ENCODE results near the gene EHBP1.

Gene EHBP1

GRCh38 chr2:62824388-62824787 lies 118.9 kb downstream of the EHBP1 start:
- no peak overlapping the region for H3K27ac Mint-ChIP-seq
- H3K4me1 Mint-ChIP-seq: no peaks in the 10 kb centered on the region
- H3K9me3 Mint-ChIP-seq: no peaks in the 10 kb centered on the region
- no peaks in the 10 kb centered on the region for H3K27me3 Mint-ChIP-seq (ENCODE audit: low read depth, poor library complexity)
- peaks cover 30% of the 10 kb centered on the region for H3K36me3 Mint-ChIP-seq (ENCODE audit: low read depth)
- no peak for TF ChIP-seq CTCF (IDR thresholded peaks at IDR 0.05)
- no peak for DNase-seq
- H3K4me3 Mint-ChIP-seq: no peak overlapping the region

DNA sequence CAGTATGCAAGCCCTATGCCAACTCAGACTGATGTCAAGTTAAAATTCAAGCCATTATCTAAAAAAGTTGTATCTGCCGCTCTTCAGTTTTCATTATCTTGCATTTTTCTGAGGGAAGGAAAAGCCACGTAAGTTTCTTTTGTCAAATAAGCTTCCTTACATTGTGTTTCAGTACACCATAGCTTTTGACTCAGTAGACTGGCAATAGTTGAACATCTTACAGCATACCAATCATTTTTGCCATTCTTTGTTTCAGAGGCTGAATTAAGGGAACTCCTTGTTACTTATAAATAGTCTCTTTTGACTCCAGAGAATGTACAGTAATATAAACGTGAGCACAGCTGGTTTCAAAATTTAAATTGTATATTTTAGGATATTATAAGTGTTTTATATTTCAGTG lies 120.6 kb downstream of the EHBP1 start:
- Mint-ChIP-seq H3K36me3 (ENCODE audit: low read depth) (peaks cover 40% of the 10 kb centered on the region), H3K27ac (no peak overlapping the region), H3K9me3 (peaks cover 7% of the 10 kb centered on the region), H3K27me3 (ENCODE audit: low read depth, poor library complexity) (no peaks in the 10 kb centered on the region), H3K4me3 (no peak overlapping the region), H3K4me1 (no peaks in the 10 kb centered on the region)
- no peak for TF ChIP-seq CTCF (IDR thresholded peaks at IDR 0.05)
- DNase-seq: no peak

- Mint-ChIP-seq H3K27me3 (ENCODE audit: low read depth, poor library complexity) (no peaks in the 10 kb centered on the region), H3K4me1 (no peaks in the 10 kb centered on the region)
These were observed 121.6 kb downstream of the EHBP1 start for GRCh38 chr2:62826953-62827675.

GRCh38 chr2:62831729-62832128 lies 126.2 kb downstream of the EHBP1 start:
- Mint-ChIP-seq H3K4me1 (no peaks in the 10 kb centered on the region), H3K27me3 (ENCODE audit: low read depth, poor library complexity) (no peaks in the 10 kb centered on the region), H3K36me3 (ENCODE audit: low read depth) (peaks cover 79% of the 10 kb centered on the region), H3K9me3 (peaks cover 47% of the 10 kb centered on the region), H3K4me3 (no peak overlapping the region), H3K27ac (no peak overlapping the region)
- DNase-seq: no peak
- no peak for TF ChIP-seq CTCF (IDR thresholded peaks at IDR 0.05)

More at GRCh38 chr2:62826953-62827675, 121.6 kb downstream of the EHBP1 start:
- no peak overlapping the region for H3K27ac Mint-ChIP-seq
- no peak for DNase-seq
- peaks cover 16% of the 10 kb centered on the region for H3K9me3 Mint-ChIP-seq
- TF ChIP-seq CTCF (IDR thresholded peaks at IDR 0.05): no peak
- H3K4me3 Mint-ChIP-seq: no peak overlapping the region
- peaks cover 50% of the 10 kb centered on the region for H3K36me3 Mint-ChIP-seq (ENCODE audit: low read depth)

DNA sequence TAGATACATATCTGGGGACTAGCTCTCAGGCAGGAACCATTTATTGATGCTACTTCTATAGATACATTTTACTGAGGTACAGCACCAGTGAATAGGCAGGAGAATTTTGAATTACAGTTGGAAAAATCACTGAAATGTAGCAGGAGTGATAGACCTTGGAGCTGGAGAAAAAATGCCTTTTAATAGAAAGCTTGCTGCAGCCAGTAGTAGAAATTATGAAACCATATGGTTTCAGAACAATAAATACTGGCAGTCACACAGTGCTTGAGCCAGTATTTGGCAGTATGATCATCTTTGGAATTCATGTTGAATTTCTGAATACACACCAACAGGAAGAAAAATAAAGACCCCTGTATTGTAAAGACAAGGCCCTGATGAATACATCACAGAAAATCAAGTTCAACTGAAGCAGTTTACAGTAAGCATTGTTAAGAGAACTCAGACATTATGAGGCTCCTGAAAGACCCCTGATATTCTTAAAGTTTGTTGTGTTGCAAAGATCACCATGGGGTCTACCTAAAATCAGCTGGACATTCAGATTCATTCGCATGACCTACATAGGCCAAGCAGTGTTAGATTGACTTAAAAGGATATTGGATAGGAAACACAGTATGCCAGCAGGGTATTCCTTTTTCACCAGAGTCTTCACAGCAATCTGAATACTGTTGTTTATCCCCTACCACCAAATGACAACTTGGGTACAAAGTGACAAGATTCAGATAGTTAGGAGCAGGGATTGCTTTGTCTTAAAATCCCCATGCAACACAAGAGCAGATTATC lies 139.0 kb downstream of the EHBP1 start:
- Mint-ChIP-seq H3K9me3 (peaks cover 17% of the 10 kb centered on the region), H3K36me3 (ENCODE audit: low read depth) (peaks cover 12% of the 10 kb centered on the region), H3K27ac (no peak overlapping the region), H3K27me3 (ENCODE audit: low read depth, poor library complexity) (no peaks in the 10 kb centered on the region), H3K4me3 (no peak overlapping the region), H3K4me1 (no peaks in the 10 kb centered on the region)
- no peak for DNase-seq
- no peak for TF ChIP-seq CTCF (IDR thresholded peaks at IDR 0.05)
